ENCODE data around the gene VGLL4.
"Not testable (repeated sequence)": the region's sequence is repeated elsewhere in the genome, so short reads cannot be mapped to it uniquely, and the experiment has no call there.

GRCh38 chr3:11526121-11526520 is 117.6 kb downstream of the VGLL4 start:
- not testable (repeated sequence) for TF ChIP-seq CTCF (optimal IDR thresholded peaks at IDR 0.05 in 1 of 3, IDR thresholded peaks at IDR 0.05 in 1 of 3, conservative IDR thresholded peaks at IDR 0.05 in 1 of 3; ENCODE audit: extremely low read depth in 1 of 3, insufficient read depth in 2 of 3, low read length in 3 of 3); EZH2 (IDR thresholded peaks at IDR 0.05; ENCODE audit: low read length)

Measured in keratinocyte (primary cell).